Peyer's patch (tissue), 4 donors: ENCODE data around the gene BAZ1B.
"Not testable (repeated sequence)": the region's sequence is repeated elsewhere in the genome, so short reads cannot be mapped to it uniquely, and the experiment has no call there.

Source experiments
- POLR2A ChIP-seq, 2 donors: fragments of 450-650 bp; IDR thresholded peaks; one replicate each; pipeline ENCODE4 v1.5.1; 2017; ENCODE audit warnings: antibody characterized with exemption in 2 of 2, mild to moderate bottlenecking in 2 of 2, moderate library complexity in 2 of 2
- TF ChIP-seq, protein P1 (sequence below), 6 experiments: fragments of 450-650 bp in 4 of 6; fragments of 200-600 bp in 2 of 6; sonication (generic) in 1 of 6; IDR thresholded peaks; one replicate each; pipeline ENCODE4 v1.5.1; 2017 to 2019; ENCODE audit warnings: antibody characterized with exemption in 6 of 6, mild to moderate bottlenecking in 3 of 6, moderate library complexity in 1 of 6

DNA sequence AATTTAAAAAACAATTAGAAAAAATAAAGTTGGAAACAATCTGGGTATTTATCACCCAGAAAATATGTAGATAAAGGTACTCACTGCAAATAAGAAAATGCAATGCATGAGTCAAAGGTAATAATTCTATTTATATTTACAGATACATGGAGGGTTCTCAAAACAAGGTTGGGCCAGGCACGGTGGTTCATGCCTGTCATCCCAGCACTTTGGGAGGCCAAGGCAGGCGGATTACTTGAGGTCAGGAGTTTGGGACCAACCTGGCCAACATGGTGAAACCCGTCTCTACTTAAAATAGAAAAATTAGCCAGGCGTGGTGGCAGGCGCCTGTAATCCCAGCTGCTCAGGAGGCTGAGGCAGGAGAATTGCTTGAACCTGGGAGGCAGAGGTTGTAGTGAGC is 28.0 kb upstream of the BAZ1B start:
- TF ChIP-seq, protein P1, sequence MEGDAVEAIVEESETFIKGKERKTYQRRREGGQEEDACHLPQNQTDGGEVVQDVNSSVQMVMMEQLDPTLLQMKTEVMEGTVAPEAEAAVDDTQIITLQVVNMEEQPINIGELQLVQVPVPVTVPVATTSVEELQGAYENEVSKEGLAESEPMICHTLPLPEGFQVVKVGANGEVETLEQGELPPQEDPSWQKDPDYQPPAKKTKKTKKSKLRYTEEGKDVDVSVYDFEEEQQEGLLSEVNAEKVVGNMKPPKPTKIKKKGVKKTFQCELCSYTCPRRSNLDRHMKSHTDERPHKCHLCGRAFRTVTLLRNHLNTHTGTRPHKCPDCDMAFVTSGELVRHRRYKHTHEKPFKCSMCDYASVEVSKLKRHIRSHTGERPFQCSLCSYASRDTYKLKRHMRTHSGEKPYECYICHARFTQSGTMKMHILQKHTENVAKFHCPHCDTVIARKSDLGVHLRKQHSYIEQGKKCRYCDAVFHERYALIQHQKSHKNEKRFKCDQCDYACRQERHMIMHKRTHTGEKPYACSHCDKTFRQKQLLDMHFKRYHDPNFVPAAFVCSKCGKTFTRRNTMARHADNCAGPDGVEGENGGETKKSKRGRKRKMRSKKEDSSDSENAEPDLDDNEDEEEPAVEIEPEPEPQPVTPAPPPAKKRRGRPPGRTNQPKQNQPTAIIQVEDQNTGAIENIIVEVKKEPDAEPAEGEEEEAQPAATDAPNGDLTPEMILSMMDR (IDR thresholded peaks at IDR 0.05), result not testable (repeated sequence)
- not testable (repeated sequence) for TF ChIP-seq POLR2A (IDR thresholded peaks at IDR 0.05)
